A549 treated with CpdA at 1 μM for 4 hours (cell line): ENCODE measurements around the gene ARHGAP6. TPM values are rescaled to one million over a fixed set of nuclear protein-coding genes. Genes with fewer than 3 reads are reported as not detected.

Source experiments
- total RNA-seq: library from RNA; stranded (reverse); fragments of 200-300 nt; extraction: Qiagen RNA extraction; gene quantifications from 5 replicates; pipeline ENCODE4 v1.2.3, GENCODE V29; 2022; ENCODE audit warnings: low read depth

The ARHGAP6 gene
- total RNA-seq, result 0.02 to 0.03 TPM in 2 of 5 replicates, not detected in the others

GRCh38 chrX:11665168-11666111, at the start of gene ARHGAP6:
ARHGAP6 (minus strand) TSS chrX:11665920; CDS start chrX:11664828, 1,092 bp downstream.

GRCh38 chrX:11293113-11293512, 372.6 kb downstream of the ARHGAP6 start, which contains the start of gene AMELX:
AMELX (plus strand) TSS chrX:11293413; CDS start chrX:11294789, 1,376 bp downstream.

GRCh38 chrX:11111037-11111851, 554.5 kb downstream of the ARHGAP6 start, which contains the start of gene HCCS:
HCCS (plus strand) TSS chrX:11111332; CDS start chrX:11112061, 729 bp downstream.

Other genes starting within 250 kb of the ARHGAP6 start
- gene MSL3, start 92.3 kb upstream of the ARHGAP6 start, total RNA-seq, result 20.9 to 25.5 TPM (median 22.3 TPM) in 5 replicates